GM19468 (cell line): ENCODE measurements around the gene TTPAL.

Experiments used
- ATAC-seq: cut with Tn5 transposase; IDR thresholded peaks from one replicate; pipeline ENCODE4 v1.9.1; 2021; ENCODE audit warnings: mild to moderate bottlenecking, moderate library complexity, moderate number of reproducible peaks; ENCODE audit not compliant: unreplicated experiment; ENCODE audit errors: extremely low read depth

The TTPAL gene

DNA sequence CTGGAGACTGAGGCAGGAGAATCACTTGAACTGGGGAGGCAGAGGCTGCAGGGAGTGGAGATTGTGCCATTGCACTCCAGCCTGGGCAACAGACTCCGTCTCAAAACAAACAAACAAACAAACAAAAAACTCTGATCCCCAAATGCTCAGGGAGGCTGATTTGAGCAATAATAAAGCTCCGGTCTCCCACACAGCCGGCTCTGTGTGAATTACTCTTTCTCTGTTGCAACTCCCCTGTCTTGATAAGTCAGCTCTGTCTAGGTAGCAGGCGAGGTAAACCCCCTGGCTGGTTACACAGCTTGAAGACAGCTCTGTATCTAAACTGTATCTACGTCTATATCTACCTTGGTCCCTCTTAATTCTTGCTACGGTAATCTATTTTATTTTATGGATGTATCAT lies 52.6 kb downstream of the TTPAL start:
- ATAC-seq, result no peak

DNA sequence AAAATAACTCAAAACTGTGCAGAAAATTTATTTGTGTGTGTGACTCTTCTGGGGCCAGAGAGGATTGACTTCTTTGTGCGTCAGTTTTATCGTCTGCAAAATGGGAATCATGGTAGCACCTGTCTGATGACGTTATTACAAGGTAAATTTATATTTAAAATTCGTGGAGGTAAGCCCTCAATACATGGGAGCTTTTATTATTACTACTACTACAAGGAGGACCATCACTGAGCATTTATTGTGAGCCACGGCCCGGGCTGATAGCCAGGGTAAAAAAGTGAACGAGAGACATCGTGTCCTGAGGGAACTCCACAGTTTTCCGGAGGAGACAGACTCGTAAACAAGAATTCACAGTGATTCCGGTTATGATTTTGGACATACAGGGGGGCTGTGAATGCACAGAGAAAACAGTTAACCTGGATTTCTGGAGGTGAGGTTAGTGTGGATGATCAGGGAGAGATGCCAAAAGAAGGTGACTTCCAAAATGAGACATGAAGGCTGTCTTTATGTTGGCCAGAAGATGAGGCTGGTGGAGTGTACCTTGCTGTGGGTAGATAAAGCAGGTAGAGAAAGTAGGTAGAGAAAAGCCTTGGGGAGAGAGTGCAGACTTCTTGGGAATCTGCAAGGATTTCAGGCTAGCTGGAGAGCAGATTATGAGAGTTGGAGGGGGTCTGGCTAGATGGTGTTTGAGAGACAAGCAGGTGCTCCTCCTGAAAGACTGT lies 56.7 kb downstream of the TTPAL start:
- no peak for ATAC-seq

DNA sequence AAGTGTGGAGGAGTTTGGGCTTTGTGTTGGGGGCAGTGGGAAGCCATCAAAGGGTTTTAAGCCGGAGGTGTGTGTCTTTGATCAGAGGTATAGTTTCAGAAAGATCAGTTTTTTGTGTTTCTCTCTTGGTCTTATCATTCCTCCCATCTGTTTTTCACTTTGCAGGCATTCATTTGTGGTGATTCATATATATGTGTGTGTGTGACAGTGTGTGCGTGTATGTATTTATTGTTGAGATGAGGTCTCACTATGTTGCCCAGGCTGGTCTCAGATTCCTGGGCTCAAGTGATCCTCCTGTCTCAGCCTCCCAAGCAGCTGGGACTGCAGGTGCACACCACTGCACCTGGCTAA lies 57.3 kb downstream of the TTPAL start:
- no peak for ATAC-seq

DNA sequence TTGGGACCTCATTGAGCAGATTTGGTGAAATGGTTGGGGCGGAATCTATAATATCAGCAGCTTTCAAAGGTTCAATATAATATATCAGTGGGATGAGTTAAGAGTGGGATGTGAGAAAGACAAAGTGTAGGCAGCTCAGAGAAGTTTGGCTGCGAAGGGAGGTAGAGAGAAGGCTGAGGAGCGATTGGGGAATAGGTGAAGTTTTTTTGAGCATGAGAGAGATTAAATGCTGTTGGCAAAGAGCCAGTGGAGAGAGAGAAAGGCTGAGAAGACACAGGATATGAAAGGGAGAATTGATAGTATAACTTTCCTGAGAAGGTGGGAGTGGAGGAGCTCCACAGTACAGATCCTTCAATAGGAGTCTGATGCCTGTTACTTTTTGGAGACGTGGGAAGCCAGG lies 58.3 kb downstream of the TTPAL start:
- ATAC-seq, result no peak

GRCh38 chr20:44536175-44536574 lies 60.5 kb downstream of the TTPAL start:
- no peak for ATAC-seq

DNA sequence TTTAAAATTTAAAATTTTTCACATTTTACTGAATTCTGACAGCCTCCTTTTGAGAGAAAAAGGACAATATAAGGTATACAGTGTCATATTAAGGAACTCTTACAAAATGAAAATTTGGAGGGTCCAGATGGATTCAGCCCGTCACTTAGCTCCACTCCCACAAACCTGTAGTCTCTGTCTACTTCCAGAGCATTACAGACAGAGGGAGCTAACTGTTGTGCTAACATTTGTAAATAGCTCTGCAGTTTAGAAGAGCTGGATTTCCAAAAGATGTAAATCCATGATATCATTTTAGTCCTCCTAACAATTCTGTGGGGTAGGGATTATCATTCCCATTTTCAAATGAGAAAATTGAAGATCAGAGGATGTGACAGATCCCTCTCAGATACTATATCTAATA lies 62.3 kb downstream of the TTPAL start:
- no peak for ATAC-seq

DNA sequence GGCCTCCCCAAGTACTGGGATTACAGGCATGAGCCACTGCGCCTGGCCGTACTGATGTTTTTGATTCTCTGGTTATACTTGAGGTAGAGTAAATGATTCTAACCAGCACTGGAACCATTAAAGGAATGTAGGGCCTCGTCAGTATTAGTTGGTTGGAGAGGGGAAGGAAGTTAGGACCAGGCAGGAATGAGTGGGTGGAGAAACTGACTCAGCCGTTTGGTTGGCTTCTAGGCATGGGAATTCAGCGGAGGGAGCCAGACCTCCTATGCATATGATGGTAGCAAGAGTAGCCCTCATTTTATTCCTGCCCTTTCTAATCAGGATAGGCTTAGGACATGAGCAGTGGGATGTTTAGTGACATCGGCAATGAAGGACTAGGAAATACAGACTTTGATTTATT lies 65.2 kb downstream of the TTPAL start:
- no peak for ATAC-seq

- ATAC-seq, result no peak
These were observed 66.3 kb downstream of the TTPAL start for GRCh38 chr20:44541992-44542391.

- ATAC-seq, result no peak
These were observed 67.2 kb downstream of the TTPAL start for GRCh38 chr20:44542890-44543289.

GRCh38 chr20:44543358-44543757 lies 67.7 kb downstream of the TTPAL start:
- no peak for ATAC-seq
